HEK293 (cell line): ENCODE results near the gene TCHP.

Source experiments
- CTCF ChIA-PET: fragments of 350-600 bp; formaldehyde crosslinking; extraction: SDS; loops from one replicate; lab custom pipeline; 2021; ENCODE audit warnings: antibody characterized with exemption; lab: Yijun Ruan, JAX
- POLR2A ChIA-PET: fragments of 300-600 bp; formaldehyde crosslinking; extraction: SDS; loops from one replicate; lab custom pipeline; 2020; ENCODE audit warnings: antibody characterized with exemption, inconsistent platforms; lab: Yijun Ruan, JAX
- H3K27ac ChIP-seq: fragments of 200-500 bp; sonication (Bioruptor generic); 2 replicates; pipeline ENCODE4 v1.5.1; 2014; ENCODE audit warnings: low read depth, low read length, control low read depth, inconsistent platforms; ENCODE audit errors: extremely low read depth
- H3K36me3 ChIP-seq, 2 experiments: fragments of 200-500 bp in 1 of 2; sonication (Bioruptor generic) in 1 of 2; 1 replicate in 1 of 2; 2 replicates in 1 of 2; pipeline ENCODE4 v1.5.1; 2014 to 2017; ENCODE audit warnings: inconsistent platforms in 2 of 2, low read length in 2 of 2; ENCODE audit not compliant: control insufficient read depth in 2 of 2, insufficient read depth in 1 of 2
- H3K4me1 ChIP-seq: fragments of 200-500 bp; sonication (Bioruptor generic); 2 replicates; pipeline ENCODE4 v1.5.1; 2014; ENCODE audit warnings: mild to moderate bottlenecking, low read length, inconsistent platforms; ENCODE audit not compliant: control insufficient read depth, insufficient read depth
- H3K4me3 ChIP-seq: 2 replicates; pipeline ENCODE4 v1.5.1; 2011; ENCODE audit warnings: low read depth, mild to moderate bottlenecking, control low read depth, low read length, moderate library complexity
- H3K9me3 ChIP-seq: fragments of 200-500 bp; sonication (Bioruptor generic); 2 replicates; pipeline ENCODE4 v1.5.1; 2014; ENCODE audit warnings: low read depth, low read length, inconsistent platforms; ENCODE audit not compliant: control insufficient read depth, insufficient read depth
- BCL11B ChIP-seq: fragments of 450-650 bp; formaldehyde crosslinking; IDR thresholded peaks from 2 replicates; pipeline ENCODE4 v1.5.1; 2016; ENCODE audit warnings: low read depth, missing biosample characterization, missing genetic modification characterization
- KLF1 ChIP-seq: fragments of 450-650 bp; formaldehyde crosslinking; IDR thresholded peaks from 2 replicates; pipeline ENCODE4 v1.5.1; 2016; ENCODE audit warnings: missing biosample characterization, missing genetic modification characterization
- KLF16 ChIP-seq: fragments of 450-650 bp; formaldehyde crosslinking; IDR thresholded peaks from 2 replicates; pipeline ENCODE4 v1.5.1; 2017; ENCODE audit warnings: missing biosample characterization, missing genetic modification characterization
- MEIS1 ChIP-seq: sonication (generic); formaldehyde crosslinking; IDR thresholded peaks from 2 replicates; pipeline ENCODE4 v1.8.1; 2022; ENCODE audit warnings: missing genetic modification reagents, mild to moderate bottlenecking, borderline replicate concordance
- OSR2 ChIP-seq: fragments of 450-650 bp; formaldehyde crosslinking; IDR thresholded peaks from 2 replicates; pipeline ENCODE4 v1.5.1; 2016; ENCODE audit warnings: missing biosample characterization, missing genetic modification characterization
- WT1 ChIP-seq: fragments of 450-650 bp; formaldehyde crosslinking; IDR thresholded peaks from 2 replicates; pipeline ENCODE4 v1.5.1; 2016; ENCODE audit warnings: missing biosample characterization, missing genetic modification characterization
- ZBTB1 ChIP-seq: fragments of 450-650 bp; formaldehyde crosslinking; IDR thresholded peaks from 2 replicates; pipeline ENCODE4 v1.5.1; 2016; ENCODE audit warnings: missing biosample characterization, missing genetic modification characterization
- ZBTB11 ChIP-seq: fragments of 450-650 bp; formaldehyde crosslinking; conservative IDR thresholded peaks from 2 replicates; pipeline ENCODE4 v1.5.1; 2016; ENCODE audit warnings: low read depth, missing biosample characterization, missing genetic modification characterization
- ZBTB21 ChIP-seq: fragments of 450-650 bp; formaldehyde crosslinking; IDR thresholded peaks from 2 replicates; pipeline ENCODE4 v1.5.1; 2017; ENCODE audit warnings: missing biosample characterization, missing genetic modification characterization
- ZNF132 ChIP-seq: fragments of 450-650 bp; formaldehyde crosslinking; IDR thresholded peaks from 2 replicates; pipeline ENCODE4 v1.5.1; 2017; ENCODE audit warnings: missing biosample characterization, missing genetic modification characterization, borderline replicate concordance
- ZNF239 ChIP-seq: fragments of 450-650 bp; formaldehyde crosslinking; IDR thresholded peaks from 2 replicates; pipeline ENCODE4 v1.5.1; 2016; ENCODE audit warnings: missing biosample characterization, missing genetic modification characterization
- ZNF24 ChIP-seq: fragments of 450-650 bp; formaldehyde crosslinking; IDR thresholded peaks from 2 replicates; pipeline ENCODE4 v1.5.1; 2016; ENCODE audit warnings: missing biosample characterization, missing genetic modification characterization
- ZNF311 ChIP-seq: fragments of 450-650 bp; formaldehyde crosslinking; IDR thresholded peaks from 2 replicates; pipeline ENCODE4 v1.5.1; 2017; ENCODE audit warnings: missing biosample characterization, missing genetic modification characterization, borderline replicate concordance
- ZNF335 ChIP-seq: fragments of 450-650 bp; formaldehyde crosslinking; conservative IDR thresholded peaks from 2 replicates; pipeline ENCODE4 v1.5.1; 2016; ENCODE audit warnings: missing biosample characterization, missing genetic modification characterization
- ZNF433 ChIP-seq: fragments of 450-650 bp; formaldehyde crosslinking; IDR thresholded peaks from 2 replicates; pipeline ENCODE4 v1.5.1; 2016; ENCODE audit warnings: missing biosample characterization, missing genetic modification characterization, low read depth
- ZNF510 ChIP-seq: fragments of 450-650 bp; formaldehyde crosslinking; IDR thresholded peaks from 2 replicates; pipeline ENCODE4 v1.5.1; 2018; ENCODE audit warnings: mild to moderate bottlenecking, missing genetic modification characterization, missing biosample characterization; ENCODE audit not compliant: insufficient replicate concordance
- ZNF521 ChIP-seq: fragments of 450-650 bp; formaldehyde crosslinking; IDR thresholded peaks from 2 replicates; pipeline ENCODE4 v1.5.1; 2017; ENCODE audit warnings: missing biosample characterization, mild to moderate bottlenecking, missing genetic modification characterization
- ZNF701 ChIP-seq: fragments of 450-650 bp; formaldehyde crosslinking; IDR thresholded peaks from 2 replicates; pipeline ENCODE4 v1.5.1; 2016; ENCODE audit warnings: missing biosample characterization, missing genetic modification characterization
- ZNF707 ChIP-seq: fragments of 450-650 bp; formaldehyde crosslinking; IDR thresholded peaks from 2 replicates; pipeline ENCODE4 v1.5.1; 2016; ENCODE audit warnings: missing biosample characterization, missing genetic modification characterization
- ZNF785 ChIP-seq: fragments of 450-650 bp; formaldehyde crosslinking; IDR thresholded peaks from 2 replicates; pipeline ENCODE4 v1.5.1; 2016; ENCODE audit warnings: missing biosample characterization, missing genetic modification characterization
- ZNF791 ChIP-seq: fragments of 450-650 bp; formaldehyde crosslinking; IDR thresholded peaks from 2 replicates; pipeline ENCODE4 v1.5.1; 2016; ENCODE audit warnings: missing biosample characterization, missing genetic modification characterization

Gene TCHP

GRCh38 chr12:109858764-109859163 lies 41.3 kb upstream of the TCHP start:
- Histone ChIP-seq H3K36me3 (peaks cover 0 to 36% of the 10 kb centered on the region in 2 experiments; a peak in 2 of 3 replicates), H3K4me1 (peaks cover 4% of the 10 kb centered on the region; the same call in 1 of the 2 replicates), H3K27ac (no peak overlapping the region), H3K9me3 (no peaks in the 10 kb centered on the region), H3K4me3 (no peak overlapping the region)
- CTCF ChIA-PET = interaction anchor here (0.6 to 0.9 kb wide), 3 partner anchors 13 to 823 kb away, joined by 3 read pairs; no protein-coding TSS in a partner anchor
- POLR2A ChIA-PET = no interaction called here
- TF ChIP-seq ZNF239 (no peak), ZNF24 (tag by site-specific recombination) (no peak), WT1 (tag by site-specific recombination) (no peak), ZNF521 (tag by site-specific recombination) (no peak)

DNA sequence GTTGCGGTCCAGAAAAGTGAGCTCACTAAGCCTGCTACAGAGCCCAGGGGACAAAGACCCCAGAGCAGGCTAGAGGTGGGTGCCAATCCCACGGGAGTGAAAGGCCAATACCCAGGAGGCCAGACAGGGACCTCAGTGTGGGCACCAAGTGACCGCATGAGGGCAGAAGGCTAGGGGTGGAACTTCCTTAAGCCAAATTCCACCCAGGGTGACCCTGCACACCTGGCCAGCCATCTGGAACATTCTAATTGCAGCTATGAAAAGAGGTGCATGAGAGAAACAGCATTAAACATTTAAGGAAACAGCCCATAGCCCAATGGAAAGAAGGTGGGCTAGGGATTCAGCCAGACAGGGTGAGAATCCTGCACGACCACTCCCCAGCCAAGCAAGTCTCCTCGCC lies 39.1 kb upstream of the TCHP start:
- Histone ChIP-seq H3K27ac (no peak overlapping the region), H3K36me3 (peaks cover 0 to 19% of the 10 kb centered on the region in 2 experiments; a peak in 1 of 3 replicates), H3K4me3 (no peak overlapping the region), H3K4me1 (peaks cover 4% of the 10 kb centered on the region; the same call in 1 of the 2 replicates), H3K9me3 (no peaks in the 10 kb centered on the region)
- TF ChIP-seq OSR2 (tag by site-specific recombination) (no peak), BCL11B (tag by site-specific recombination) (no peak), ZBTB21 (tag by site-specific recombination) (no peak), ZNF311 (tag by site-specific recombination) (no peak), ZNF707 (tag by site-specific recombination) (no peak), ZNF335 (tag by site-specific recombination) (no peak), KLF1 (no peak), ZNF433 (no peak), ZNF791 (tag by site-specific recombination) (no peak), ZNF510 (tag by site-specific recombination) (no peak), ZNF701 (tag by site-specific recombination) (no peak), ZNF785 (no peak), ZBTB1 (tag by site-specific recombination) (no peak), MEIS1 (CRISPR knock-in tag) (no peak), ZBTB11 (tag by site-specific recombination) (no peak), KLF16 (tag by site-specific recombination) (no peak), ZNF132 (tag by site-specific recombination) (no peak)
- ChIA-PET CTCF (interaction anchor here (0.6 to 1.6 kb wide), 6 partner anchors 16 to 474 kb away, joined by 3 to 10 read pairs (median 3); no protein-coding TSS in a partner anchor), POLR2A (no interaction called here)
